Right hindlimb (tissue), 1 donor: ENCODE measurements around the gene NAALADL2.
"Not testable (repeated sequence)": the region's sequence is repeated elsewhere in the genome, so short reads cannot be mapped to it uniquely, and the experiment has no call there.

Source experiments
- DNase-seq: peaks from one replicate; pipeline ENCODE4 v3.0.0-alpha.2; 2018

The NAALADL2 gene

DNA sequence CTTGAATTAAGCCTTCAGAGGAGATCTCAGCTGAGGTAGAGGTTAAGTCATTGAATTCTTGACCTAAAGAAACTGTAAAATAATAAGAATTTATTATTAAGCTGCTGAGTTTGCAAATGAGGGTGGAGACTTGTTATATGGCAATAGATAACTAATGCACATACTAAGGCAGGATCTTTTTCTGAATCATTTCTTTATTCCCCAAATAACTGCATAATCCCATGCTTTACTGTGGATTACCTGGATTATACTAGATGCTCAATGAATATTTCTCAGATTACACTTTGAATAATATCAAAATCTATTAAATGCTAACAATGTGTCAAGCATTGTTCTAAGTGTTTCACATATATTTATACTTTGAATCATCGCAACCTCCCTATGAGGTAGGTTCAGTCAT, 532.5 kb downstream of the NAALADL2 start:
- no peak for DNase-seq

DNA sequence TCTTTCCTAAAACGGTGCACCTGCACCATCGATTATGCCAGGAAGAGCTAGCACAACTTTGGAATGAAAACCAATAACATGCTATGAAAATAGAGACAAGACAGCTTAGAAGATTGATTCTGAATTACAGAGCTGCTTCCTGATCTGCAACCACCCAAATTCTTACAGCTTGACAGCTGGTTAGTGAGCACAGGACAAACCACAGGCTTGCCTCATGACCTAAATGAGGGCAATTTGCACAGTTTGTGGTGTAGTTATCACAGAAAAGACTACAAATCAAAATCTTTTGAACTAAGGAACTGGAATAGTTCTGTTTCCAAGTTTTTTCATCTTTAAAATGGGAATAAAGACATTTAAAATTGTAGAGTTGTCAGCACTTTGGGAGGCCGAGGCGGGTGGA, 533.5 kb downstream of the NAALADL2 start:
- DNase-seq, result no peak

DNA sequence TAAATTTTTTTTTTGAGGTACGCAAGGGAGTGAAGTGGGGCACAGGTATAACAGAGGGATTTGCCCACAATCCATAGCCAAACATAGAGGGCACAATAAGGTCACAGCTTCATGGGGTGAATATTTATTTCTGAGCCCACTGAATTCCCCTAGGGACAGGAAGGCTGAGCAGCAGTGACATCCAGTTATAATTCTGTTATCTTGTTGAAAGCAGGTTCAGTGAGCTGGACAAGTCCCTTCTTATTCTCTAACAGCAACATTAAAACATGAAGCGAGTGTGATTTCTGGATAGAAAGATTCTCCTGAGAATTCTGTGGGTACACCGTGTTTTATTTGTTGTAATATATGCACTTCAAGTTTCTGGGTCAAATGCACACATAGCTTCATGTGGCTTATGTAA, 538.2 kb downstream of the NAALADL2 start:
- no peak for DNase-seq

DNA sequence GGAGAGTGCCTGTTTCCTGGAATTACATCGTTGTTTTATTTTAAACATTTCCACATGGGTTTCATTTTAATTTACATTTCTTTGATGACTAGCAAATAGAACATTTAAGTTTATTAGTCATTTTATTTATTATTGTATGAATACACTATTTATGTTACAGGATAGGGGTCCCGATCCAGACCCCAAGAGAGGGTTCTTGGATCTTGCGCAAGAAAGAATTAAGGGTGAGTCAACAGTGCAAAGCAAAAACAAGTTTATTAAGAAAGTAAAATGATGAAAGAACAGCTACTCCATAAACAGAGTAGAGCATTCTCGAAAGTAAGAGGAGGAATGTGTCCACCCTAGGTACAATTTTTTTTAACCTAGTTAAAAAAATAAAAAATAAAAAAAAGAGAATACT, 539.5 kb downstream of the NAALADL2 start:
- DNase-seq, result no peak

DNA sequence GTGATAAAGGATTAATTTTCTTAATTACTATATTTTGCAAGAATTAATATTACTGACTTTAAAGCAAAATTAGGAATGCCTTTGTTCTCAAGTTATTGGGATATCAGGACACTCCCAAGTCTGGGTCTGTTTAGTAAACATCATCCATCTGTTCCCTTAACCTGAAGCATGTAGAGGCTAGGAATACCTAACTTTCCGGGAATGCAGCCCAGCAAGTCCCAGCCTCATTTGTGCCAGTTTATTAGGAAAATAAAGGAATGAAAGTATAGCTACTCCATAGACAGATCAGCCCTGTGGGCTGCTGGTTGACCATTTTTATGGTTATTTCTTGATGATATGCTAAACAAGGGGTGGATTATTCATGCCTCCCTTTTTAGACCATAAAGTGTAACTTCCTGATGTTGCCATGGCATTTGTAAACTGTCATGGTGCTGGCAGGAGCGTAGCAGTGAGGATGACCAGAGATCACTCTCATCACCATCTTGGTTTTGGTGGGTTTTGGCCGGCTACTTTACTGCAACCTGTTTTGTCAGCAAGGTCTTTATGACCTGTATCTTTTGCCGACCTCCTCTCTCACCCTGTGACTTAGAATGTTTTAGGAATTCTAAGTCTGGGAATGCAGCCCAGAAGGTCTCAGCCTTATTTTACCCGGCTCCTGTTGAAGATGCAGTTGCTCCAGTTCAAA, 540.2 kb downstream of the NAALADL2 start:
- no peak for DNase-seq

DNA sequence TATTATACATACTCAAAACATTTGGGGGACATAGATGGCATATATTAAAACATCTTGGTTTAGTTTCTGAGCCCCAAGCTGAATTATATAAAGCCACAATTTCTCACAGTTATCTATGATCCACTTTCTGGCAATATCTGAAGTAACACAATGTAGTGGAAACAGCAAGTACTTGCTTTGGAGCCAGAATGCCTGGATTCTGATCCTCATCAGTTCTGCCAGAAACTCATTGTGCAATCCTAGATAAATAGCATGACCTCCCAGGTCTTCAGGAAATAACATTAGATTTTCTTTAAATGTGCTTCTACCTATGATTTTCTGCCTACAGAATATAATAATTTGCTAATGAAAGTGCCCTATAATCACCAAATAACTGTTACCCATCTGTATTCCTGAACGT, 544.9 kb downstream of the NAALADL2 start:
- no peak for DNase-seq

DNA sequence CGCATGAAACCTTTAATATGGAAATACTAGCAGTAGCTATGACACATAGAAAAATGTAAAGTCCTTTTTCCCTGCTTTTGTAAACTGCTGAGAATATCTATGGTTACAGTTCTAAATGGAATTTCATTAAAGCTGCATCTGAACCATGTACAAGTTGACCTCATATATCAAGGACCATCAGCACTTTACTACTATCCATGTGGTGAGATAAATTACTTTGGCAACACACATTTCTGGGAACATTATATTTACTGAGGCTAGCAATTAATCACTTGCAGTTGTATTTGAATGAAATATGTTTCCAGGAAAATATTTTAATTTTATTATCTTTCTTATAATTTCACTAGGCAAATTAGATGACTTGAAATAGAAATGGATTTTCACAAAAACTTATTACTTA, 545.5 kb downstream of the NAALADL2 start:
- no peak for DNase-seq

DNA sequence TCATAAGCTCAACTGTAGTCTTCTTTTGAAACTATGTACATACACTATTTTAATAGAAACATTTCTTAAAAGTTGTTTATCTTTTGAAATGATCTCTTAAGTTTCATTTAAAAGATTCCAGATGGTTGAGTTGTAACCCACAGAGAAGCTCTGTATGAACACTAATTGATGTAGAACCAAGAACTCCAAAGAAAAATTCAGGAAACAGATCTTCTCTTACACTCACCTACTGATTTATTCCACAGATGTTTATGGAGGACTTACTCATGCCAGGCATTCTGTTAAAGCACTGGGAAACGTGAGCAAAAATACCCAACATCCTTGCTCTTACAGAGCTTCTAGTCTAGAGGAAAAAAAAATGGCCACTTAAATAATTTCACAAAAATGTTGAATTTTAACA, 551.1 kb downstream of the NAALADL2 start:
- DNase-seq, result no peak

DNA sequence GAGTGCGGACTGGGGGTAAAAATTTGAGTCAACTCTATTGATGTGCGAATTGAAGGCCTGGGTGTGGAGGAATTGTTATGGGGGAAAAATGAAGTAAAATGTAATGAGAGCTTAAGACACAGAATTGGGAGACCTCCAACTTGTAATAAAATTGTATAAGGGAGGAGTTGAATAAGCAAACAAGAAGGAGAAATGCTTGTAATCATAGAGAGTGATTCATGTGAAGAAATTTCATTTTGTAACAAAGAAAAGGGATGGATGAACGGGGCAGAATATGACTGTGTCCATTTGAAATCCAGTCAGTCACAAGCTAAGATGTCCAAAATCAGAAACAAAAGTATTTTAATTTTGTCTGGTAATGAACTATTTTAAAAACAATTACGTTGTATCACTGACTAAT, 552.3 kb downstream of the NAALADL2 start:
- no peak for DNase-seq

DNA sequence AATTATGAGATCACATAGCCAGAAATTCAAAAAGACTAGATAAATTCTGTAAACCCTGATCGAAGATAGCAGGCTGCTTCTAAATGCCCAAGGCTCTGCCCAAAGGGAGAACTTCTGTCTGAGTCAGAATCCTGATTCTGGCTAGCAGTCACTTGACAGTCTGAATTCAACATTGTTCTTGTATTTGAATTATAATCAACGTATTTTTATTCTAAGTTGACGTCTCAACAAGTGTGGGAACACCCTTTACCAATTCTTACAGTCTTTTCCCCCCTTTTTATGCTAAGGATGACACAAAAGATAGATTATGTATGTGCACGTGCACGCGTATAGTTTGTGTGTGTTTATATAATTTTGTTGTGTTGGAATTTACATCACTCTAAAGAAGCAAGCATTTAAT, 552.8 kb downstream of the NAALADL2 start:
- DNase-seq, result no peak

DNA sequence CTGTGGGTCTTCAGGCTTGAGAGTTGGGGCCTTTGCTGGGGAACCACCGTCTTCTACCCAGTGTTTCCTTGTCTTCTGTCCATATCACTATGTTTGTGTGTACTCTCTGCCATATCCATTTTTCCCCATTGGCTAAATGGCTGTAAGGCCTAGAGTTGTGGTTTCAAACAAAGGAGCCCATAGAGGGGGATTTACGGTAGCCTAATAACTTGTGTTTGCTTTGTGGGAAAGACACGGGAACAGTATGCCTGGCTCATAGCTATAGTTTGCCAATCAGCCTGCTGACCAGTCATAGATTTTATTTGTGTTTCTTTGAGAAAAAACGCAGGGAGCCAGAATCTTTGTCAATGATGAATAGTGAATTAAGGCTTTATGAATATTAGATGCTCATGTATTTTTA, 554.8 kb downstream of the NAALADL2 start:
- DNase-seq, result no peak

DNA sequence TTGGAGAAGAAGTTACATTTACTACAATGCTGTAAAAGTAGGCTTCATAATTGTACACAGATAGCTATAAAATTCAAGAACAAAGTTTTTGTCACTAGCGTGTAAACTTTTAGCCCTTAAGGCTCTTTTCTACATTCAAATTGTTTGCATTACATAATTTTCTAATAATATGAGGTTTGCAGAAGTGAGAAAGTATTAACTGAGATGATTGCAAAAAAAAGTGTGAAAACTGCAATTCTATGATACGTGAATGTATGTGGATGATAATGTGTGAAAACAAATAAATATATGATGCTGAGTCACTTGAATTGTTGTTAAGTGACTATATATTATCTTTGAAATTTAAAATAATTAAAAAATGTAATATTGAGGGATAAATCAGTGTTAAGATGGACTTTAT, 557.5 kb downstream of the NAALADL2 start:
- DNase-seq, result no peak

DNA sequence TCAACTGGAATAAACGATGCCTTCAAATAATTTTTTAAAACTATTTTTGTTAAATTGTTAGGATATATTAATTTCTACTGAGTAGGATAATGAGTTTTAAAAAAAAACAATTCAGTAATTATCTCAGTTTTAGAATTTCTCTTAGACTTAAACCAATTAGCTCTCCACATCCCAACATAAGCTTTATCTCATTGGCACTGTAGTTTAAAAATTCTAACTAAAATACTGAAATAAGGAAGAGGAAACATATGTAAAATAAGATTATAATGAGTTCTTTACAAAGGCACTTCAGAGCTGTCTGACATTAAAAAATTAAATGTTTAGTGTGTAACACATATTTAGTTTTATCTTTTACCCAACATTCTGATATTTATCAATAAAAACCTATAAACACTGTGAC, 558.3 kb downstream of the NAALADL2 start:
- DNase-seq, result no peak

DNA sequence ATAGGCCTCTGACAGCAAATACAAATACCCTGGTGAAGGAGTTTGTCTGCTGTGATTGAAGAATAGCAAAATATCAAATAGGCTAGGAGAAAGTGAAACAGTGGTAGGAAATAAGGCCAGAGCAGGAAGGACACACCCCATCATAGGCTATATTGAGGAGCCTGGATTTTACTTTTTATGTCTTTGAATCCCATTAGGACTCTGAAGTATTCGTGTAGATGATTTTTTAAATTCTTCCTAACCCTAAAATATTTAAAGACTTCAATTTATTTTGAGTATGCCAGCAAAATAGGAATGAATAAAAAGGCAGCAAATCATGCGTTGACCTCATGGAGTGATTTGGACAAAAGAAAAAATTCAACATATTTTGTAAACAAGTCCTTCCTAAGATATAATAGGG, 562.8 kb downstream of the NAALADL2 start:
- DNase-seq, result no peak

DNA sequence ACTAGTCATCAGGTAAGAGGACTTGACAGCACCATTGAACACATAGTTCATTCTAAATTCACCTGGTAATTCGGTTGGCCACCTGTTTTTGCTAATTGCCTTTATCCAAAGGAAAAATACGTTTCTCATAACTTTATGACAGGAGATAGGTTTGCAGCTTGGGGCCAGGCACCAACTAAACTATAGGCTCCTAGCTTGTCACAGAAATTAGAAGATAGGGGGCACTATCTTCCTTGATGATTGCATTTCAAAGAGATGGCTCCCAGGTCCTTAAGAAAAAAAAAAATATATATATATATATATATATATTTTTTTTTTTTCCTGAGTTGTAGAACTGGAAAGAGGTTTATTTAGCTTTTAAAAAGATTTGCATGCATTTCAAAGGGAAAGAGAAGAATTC, 563.6 kb downstream of the NAALADL2 start:
- no peak for DNase-seq

DNA sequence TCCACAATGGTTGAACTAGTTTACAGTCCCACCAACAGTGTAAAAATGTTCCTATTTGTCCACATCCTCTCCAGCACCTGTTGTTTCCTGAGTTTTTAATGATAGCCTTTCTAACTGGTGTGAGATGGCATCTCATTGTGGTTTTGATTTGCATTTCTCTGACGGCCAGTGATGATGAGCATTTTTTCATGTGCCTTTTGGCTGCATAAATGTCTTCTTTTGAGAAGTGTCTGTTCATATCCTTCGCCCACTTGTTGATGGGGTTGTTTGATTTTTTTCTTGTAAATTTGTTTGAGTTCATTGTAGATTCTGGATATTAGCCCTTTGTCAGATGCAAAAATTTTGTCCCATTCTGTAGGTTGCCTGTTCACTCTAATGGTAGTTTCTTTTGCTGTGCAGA, 564.7 kb downstream of the NAALADL2 start:
- DNase-seq, result not testable (repeated sequence)

DNA sequence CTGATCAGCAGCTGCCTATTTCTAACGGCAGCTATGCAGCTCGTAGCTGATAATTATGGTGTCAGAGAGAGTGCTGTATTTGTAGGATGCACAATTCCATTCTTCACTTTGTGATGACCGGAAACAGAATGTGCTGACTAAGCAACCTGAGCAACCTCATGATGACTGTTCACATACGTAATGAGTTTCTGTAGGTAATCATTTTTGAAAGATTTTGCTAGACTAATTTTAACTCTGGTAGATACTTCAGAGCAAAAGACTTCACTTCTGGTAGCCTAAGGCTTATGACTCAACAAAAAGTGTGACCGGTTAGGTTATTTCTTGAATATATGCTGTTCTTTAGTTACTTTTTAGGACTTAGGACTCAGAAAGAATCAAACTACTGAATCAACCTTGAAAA, 567.7 kb downstream of the NAALADL2 start:
- DNase-seq, result no peak

DNA sequence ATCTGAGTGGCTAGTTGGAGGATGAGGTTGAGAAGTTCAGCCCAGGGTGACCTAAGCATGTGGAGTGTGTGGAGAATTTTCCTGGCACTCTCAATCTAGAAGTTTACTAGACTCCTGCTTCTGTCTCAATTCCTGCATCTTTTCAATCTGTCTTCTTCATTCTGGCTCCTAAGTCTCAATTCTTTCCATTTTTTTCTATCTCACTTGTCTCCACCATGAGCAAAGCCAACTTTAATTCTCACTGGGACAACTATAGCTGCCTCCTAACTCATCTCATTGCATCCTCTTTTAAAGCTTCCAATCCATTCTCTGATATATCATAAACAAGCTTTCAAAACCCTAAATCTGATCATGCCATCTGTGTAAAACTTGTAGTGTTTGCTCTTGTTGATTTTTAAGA, 569.3 kb downstream of the NAALADL2 start:
- no peak for DNase-seq

DNA sequence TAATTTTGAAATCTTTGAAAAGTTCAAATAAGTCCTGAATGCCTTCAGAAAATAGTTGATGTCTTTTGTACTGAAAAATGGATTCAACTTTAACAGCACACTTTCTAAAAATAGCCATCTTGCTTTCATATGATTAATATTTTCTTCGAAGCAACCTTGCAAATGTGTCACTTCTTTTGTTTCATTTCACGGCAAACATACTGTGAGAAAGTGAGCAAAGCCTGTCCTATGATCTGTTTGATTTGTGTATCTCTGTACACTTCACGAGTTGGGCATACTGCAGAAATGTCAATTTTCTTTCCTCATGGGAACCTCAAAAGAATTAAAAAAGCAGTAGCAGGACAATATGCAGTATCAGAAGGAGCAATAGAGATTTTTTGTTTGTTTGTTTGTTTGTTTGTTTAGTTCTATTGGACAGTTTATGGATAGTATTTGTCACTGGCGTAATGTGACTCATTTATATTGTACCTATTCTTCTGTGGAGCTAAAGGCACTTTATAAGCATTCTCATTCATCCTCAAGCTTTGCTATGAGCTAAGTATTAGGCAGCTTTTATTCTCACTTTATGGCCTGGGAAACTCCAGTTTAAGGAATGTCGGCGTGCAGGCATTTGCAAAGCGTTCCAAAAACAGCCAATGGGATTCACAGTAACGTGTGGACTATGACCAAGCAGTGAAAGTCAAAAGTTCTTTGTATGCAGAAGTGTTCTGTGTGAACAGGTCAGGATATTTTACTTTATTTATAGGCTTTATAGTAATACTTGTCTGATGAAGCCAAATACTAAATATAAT, 572.0 kb downstream of the NAALADL2 start:
- peak; percentile 54 for DNase-seq

DNA sequence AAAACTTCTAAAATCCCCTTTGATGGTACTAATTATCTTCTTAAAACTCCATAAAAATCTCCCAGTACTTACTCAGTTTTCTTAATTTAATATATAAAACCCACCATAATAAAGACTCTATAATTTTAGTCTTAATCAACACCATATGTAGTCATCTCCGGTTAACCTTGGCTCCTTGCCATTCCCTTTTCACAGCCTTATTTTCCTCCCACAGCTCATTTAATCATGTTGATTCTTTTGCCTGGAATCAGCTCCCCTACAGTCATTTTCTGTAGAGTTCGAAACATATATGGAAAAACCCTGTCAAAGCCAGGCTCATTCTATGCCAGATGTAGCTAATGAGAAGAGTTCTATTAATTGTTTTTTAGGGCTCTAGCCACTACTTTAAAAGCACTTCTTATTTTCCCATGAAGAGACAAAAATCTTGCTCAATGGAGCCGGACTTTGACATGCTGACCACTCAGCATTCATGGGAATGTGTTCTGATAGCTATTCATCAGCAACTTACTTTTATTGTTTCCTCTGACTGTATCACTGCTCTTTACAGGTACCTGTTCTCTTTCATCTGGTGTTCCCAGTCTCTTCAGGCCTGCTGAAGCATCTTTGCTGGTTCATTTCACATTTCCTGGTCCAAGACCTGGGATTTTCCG, 573.4 kb downstream of the NAALADL2 start:
- DNase-seq, result peak; percentile 23

DNA sequence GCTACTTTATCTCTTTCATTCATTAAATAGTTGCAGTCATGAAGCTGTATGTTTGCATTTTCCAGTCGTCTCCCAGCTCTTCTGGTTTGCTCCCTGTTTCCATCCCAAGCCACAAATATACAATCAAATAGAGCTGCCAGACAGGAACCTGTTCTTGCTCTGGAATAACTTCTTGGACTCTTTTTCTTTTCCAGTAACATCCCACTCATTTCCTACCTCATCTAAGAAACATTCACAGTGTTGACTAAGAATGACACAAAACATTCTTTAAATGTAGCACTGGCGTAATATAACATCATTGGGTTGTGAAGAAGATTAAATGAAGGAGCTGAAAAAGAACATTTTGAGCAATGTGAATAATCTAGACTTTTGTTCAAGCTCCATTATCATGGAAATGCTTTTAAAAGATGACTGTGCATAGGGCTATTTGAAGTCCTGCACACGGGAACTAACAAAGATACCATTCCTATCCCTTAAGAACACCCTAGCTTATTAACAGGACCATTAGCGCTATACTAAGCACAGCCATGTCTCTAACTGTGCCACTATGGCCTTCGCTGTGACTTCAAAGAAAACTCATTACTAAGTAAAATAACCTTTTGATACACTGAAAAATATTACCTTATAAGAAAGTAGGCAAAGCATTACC, 574.0 kb downstream of the NAALADL2 start:
- no peak for DNase-seq

DNA sequence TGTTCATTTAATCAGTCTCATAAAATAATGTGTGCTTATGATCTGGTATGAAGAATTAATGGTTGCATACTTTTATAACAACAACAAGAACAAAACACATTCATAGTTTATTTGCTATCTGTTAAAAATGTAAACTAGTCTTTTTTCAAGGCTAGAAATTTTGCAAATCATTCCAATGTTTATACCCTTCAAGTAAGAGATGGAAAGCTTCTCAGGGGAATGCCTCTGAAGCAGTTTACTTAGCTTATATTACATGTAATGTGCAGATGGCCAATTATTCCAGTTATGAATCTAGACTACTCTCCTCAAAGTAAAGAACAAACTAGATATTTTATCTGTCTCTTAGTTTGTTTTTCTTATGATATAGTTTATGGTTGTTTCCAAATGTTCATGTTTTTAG, 575.4 kb downstream of the NAALADL2 start:
- no peak for DNase-seq

DNA sequence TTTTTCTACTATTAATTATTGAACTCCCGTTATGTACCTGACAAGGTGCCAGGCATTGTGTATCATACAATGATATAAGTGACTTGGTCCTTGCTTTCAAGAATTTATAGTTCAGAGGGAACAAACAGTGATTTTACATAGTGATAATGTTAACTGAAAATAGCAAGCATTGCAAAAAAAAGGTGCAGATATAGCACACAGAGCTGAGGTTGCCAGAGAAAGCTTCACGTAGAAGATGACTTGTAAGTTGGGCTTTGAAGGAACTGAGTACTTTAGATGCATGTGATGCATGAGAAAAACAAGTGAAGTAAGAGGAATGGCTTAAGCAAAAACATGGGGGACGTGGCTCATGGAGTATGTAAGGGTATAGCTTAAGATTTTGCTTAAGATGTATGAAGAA, 584.5 kb downstream of the NAALADL2 start:
- DNase-seq, result no peak

DNA sequence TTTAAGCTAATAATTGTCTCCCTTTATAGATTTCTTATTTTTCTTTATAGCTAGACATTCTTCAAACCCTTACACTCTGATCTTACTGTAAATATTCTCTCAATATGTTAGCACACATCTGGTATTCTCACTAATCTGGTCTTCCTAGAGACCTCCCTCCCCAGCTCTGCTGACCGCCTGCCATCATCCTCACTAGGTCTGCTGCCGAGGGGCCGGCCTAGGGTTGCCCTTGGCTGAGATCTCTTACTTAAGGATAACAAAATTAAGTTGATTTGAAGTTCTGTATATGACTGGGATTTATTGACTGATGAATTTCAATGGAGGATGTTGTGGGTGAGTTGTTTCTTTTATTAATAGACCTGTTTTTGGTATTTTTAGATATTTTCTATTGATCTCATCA, 586.6 kb downstream of the NAALADL2 start:
- DNase-seq, result no peak
